H9 (cell line): ENCODE results near the gene TSPAN18. TPM values are rescaled to one million over a fixed set of nuclear protein-coding genes. Genes with fewer than 3 reads are reported as not detected.
A peak's percentile ranks its signal among the peaks of the same experiment; 100 is the strongest.

Experiments
- DNase-seq: peaks from one replicate; pipeline ENCODE4 v3.0.0-alpha.2; 2017
- H2AFZ ChIP-seq: one replicate; pipeline ENCODE4 v1.6.1; 2013; ENCODE audit warnings: mild to moderate bottlenecking, low read length, control low read depth, moderate library complexity
- H2AK5ac ChIP-seq: 2 replicates; pipeline ENCODE4 v1.6.1; 2013; ENCODE audit warnings: low read length, control low read depth, mixed read lengths; ENCODE audit not compliant: insufficient read length
- H2BK120ac ChIP-seq: one replicate; pipeline ENCODE4 v1.6.1; 2013; ENCODE audit warnings: low read depth, mild to moderate bottlenecking, low read length, control low read depth, inconsistent platforms; ENCODE audit not compliant: poor library complexity, severe bottlenecking
- H2BK12ac ChIP-seq: 2 replicates; pipeline ENCODE4 v1.6.1; 2013; ENCODE audit warnings: low read length, control low read depth, mixed read lengths, low read depth; ENCODE audit not compliant: insufficient read length
- H2BK15ac ChIP-seq: 2 replicates; pipeline ENCODE4 v1.6.1; 2013; ENCODE audit warnings: low read depth, low read length, control low read depth
- H2BK20ac ChIP-seq: one replicate; pipeline ENCODE4 v1.6.1; 2013; ENCODE audit warnings: low read depth, mild to moderate bottlenecking, low read length, control low read depth, inconsistent platforms; ENCODE audit not compliant: poor library complexity, severe bottlenecking
- H2BK5ac ChIP-seq: 2 replicates; pipeline ENCODE4 v1.6.1; 2013; ENCODE audit warnings: low read length, control low read depth, mixed read lengths; ENCODE audit not compliant: insufficient read length
- H3K14ac ChIP-seq: 2 replicates; pipeline ENCODE4 v1.6.1; 2013; ENCODE audit warnings: low read length, control low read depth; ENCODE audit not compliant: insufficient read depth
- H3K18ac ChIP-seq: 2 replicates; pipeline ENCODE4 v1.6.1; 2013; ENCODE audit warnings: low read depth, mild to moderate bottlenecking, mixed read lengths, low read length, control low read depth; ENCODE audit not compliant: insufficient read length
- H3K23ac ChIP-seq: 2 replicates; pipeline ENCODE4 v1.6.1; 2013; ENCODE audit warnings: low read length, control low read depth, mixed read lengths, low read depth; ENCODE audit not compliant: insufficient read length
- H3K23me2 ChIP-seq: 2 replicates; pipeline ENCODE4 v1.6.1; 2013; ENCODE audit warnings: low read depth, mild to moderate bottlenecking, mixed read lengths, low read length, control low read depth; ENCODE audit not compliant: insufficient read length, poor library complexity, severe bottlenecking
- H3K27ac ChIP-seq: 2 replicates; pipeline ENCODE4 v1.5.1; 2013; ENCODE audit warnings: low read length, control low read depth, mixed read lengths, low read depth; ENCODE audit not compliant: insufficient read length
- H3K27me3 ChIP-seq: 2 replicates; pipeline ENCODE4 v1.6.1; 2013; ENCODE audit warnings: low read length, control low read depth, inconsistent platforms; ENCODE audit not compliant: insufficient read depth
- H3K4ac ChIP-seq: 2 replicates; pipeline ENCODE4 v1.6.1; 2013; ENCODE audit warnings: low read depth, mild to moderate bottlenecking, control low read depth, inconsistent platforms, low read length, moderate library complexity
- H3K4me1 ChIP-seq: 2 replicates; pipeline ENCODE4 v1.6.1; 2013; ENCODE audit warnings: low read length, control low read depth, inconsistent platforms; ENCODE audit not compliant: insufficient read depth
- H3K4me2 ChIP-seq: 2 replicates; pipeline ENCODE4 v1.6.1; 2013; ENCODE audit warnings: low read length, control low read depth, mixed read lengths; ENCODE audit not compliant: insufficient read length, insufficient read depth
- H3K56ac ChIP-seq: 2 replicates; pipeline ENCODE4 v1.6.1; 2013; ENCODE audit warnings: low read depth, mild to moderate bottlenecking, mixed read lengths, low read length, control low read depth; ENCODE audit not compliant: insufficient read length
- H3K79me1 ChIP-seq: 2 replicates; pipeline ENCODE4 v1.6.1; 2013; ENCODE audit warnings: low read depth, mild to moderate bottlenecking, moderate library complexity, low read length, control low read depth, inconsistent platforms; ENCODE audit not compliant: insufficient read depth, poor library complexity, severe bottlenecking
- H3K79me2 ChIP-seq: 2 replicates; pipeline ENCODE4 v1.6.1; 2013; ENCODE audit warnings: low read length, control low read depth, inconsistent platforms; ENCODE audit not compliant: insufficient read depth
- H3K9ac ChIP-seq: 2 replicates; pipeline ENCODE4 v1.6.1; 2013; ENCODE audit warnings: low read length, control low read depth, mixed read lengths; ENCODE audit not compliant: insufficient read length; ENCODE audit errors: extremely low read depth
- H3K9me3 ChIP-seq: one replicate; pipeline ENCODE4 v1.6.1; 2013; ENCODE audit warnings: low read depth, low read length, inconsistent platforms; ENCODE audit not compliant: control insufficient read depth
- H3T11ph ChIP-seq: one replicate; pipeline ENCODE4 v1.6.1; 2013; ENCODE audit warnings: mild to moderate bottlenecking, low read length, control low read depth, inconsistent platforms
- H4K20me1 ChIP-seq: one replicate; pipeline ENCODE4 v1.6.1; 2013; ENCODE audit not compliant: control insufficient read depth, insufficient read length, insufficient read depth
- H4K5ac ChIP-seq: 2 replicates; pipeline ENCODE4 v1.6.1; 2013; ENCODE audit warnings: low read depth, mild to moderate bottlenecking, mixed read lengths, low read length, control low read depth; ENCODE audit not compliant: insufficient read length
- H4K8ac ChIP-seq: replicated peaks from 2 replicates; pipeline ENCODE4 v1.6.1; 2013; ENCODE audit warnings: low read length, control low read depth, mixed read lengths, low read depth; ENCODE audit not compliant: insufficient read length
- H4K91ac ChIP-seq: 2 replicates; pipeline ENCODE4 v1.6.1; 2013; ENCODE audit warnings: low read depth, mild to moderate bottlenecking, moderate library complexity, mixed read lengths, low read length, control low read depth; ENCODE audit not compliant: insufficient read length
- H3K27ac Mint-ChIP-seq, 3 experiments: 2 replicates in 2 of 3; 3 replicates in 1 of 3; pipeline ENCODE4 v1.8.0; 2020 to 2021; ENCODE audit warnings: mixed read lengths in 3 of 3, mild to moderate bottlenecking in 1 of 3, moderate library complexity in 1 of 3
- H3K27me3 Mint-ChIP-seq: 2 replicates; pipeline ENCODE4 v1.8.0; 2021; ENCODE audit warnings: low read depth, mild to moderate bottlenecking, moderate library complexity, mixed read lengths
- H3K36me3 Mint-ChIP-seq, 3 experiments: 2 replicates in 2 of 3; 3 replicates in 1 of 3; pipeline ENCODE4 v1.8.0; 2020 to 2021; ENCODE audit warnings: low read depth in 3 of 3, mixed read lengths in 3 of 3; ENCODE audit not compliant: insufficient read depth in 1 of 3
- H3K4me1 Mint-ChIP-seq, 2 experiments: 2 replicates each; pipeline ENCODE4 v1.8.0; 2020; ENCODE audit warnings: mixed read lengths in 2 of 2
- H3K4me3 Mint-ChIP-seq, 2 experiments: 2 replicates in 1 of 2; 3 replicates in 1 of 2; pipeline ENCODE4 v1.8.0; 2020 to 2021; ENCODE audit warnings: mild to moderate bottlenecking in 2 of 2, mixed read lengths in 2 of 2, moderate library complexity in 1 of 2
- H3K9me3 Mint-ChIP-seq, 2 experiments: 2 replicates in 1 of 2; 3 replicates in 1 of 2; pipeline ENCODE4 v1.8.0; 2020; ENCODE audit warnings: mild to moderate bottlenecking in 2 of 2, mixed read lengths in 2 of 2, moderate library complexity in 1 of 2
- WGBS: extraction: QIAGEN DNeasy Blood & Tissue Kit; methylation state at CpG from one replicate; pipeline ENCODE4 v1.1.7; 2013; ENCODE audit warnings: missing lambda C conversion rate, low lambda C conversion rate, mixed read lengths; ENCODE audit not compliant: insufficient read length; ENCODE audit errors: extremely low coverage; 5-methylcytosine and 5-hydroxymethylcytosine counted together
- total RNA-seq: library from RNA; stranded (reverse); gene quantifications from 2 replicates; pipeline ENCODE4 v1.2.1, GENCODE V29; 2021
- TF ChIP-seq, protein P1 (sequence below): fragments of 200-600 bp; sonication (generic); conservative IDR thresholded peaks from 3 replicates; pipeline ENCODE4 v1.8.0; 2021; ENCODE audit warnings: antibody characterized with exemption, mild to moderate bottlenecking

Gene TSPAN18
- total RNA-seq, 1 experiment from 2014 or later, result 25.3 TPM

GRCh38 chr11:44848963-44849350 lies 122.2 kb downstream of the TSPAN18 start:
- Histone ChIP-seq H2BK12ac (no peak overlapping the region), H2BK120ac (no peak overlapping the region), H2AK5ac (no peak overlapping the region), H3K27me3 (no peaks in the 10 kb centered on the region), H3T11ph (no peak overlapping the region), H2BK15ac (no peak overlapping the region), H3K4me2 (no peak overlapping the region), H4K91ac (no peak overlapping the region), H3K14ac (no peak overlapping the region), H2BK20ac (no peak overlapping the region), H3K9me3 (no peaks in the 10 kb centered on the region), H3K56ac (no peak overlapping the region), H3K23ac (no peak overlapping the region), H3K79me1 (no peaks in the 10 kb centered on the region), H3K18ac (no peak overlapping the region), H4K20me1 (no peaks in the 10 kb centered on the region), H4K8ac (no peak overlapping the region), H2BK5ac (no peak overlapping the region), H3K9ac (no peak overlapping the region), H3K27ac (no peak overlapping the region), H2AFZ (no peak overlapping the region), H3K79me2 (no peaks in the 10 kb centered on the region), H4K5ac (no peak overlapping the region), H3K4me1 (no peaks in the 10 kb centered on the region; the same call in 1 of the 2 replicates), H3K23me2 (no peaks in the 10 kb centered on the region), H3K4ac (no peak overlapping the region)
- H3K36me3 Mint-ChIP-seq, result peaks cover 13 to 19% (median 13%) of the 10 kb centered on the region in 3 experiments
- H3K27me3 Mint-ChIP-seq, result peaks cover 6% of the 10 kb centered on the region
- peak overlapping the region in 1 of 3 experiments; percentile 48; a peak in 1 of 7 replicates for H3K27ac Mint-ChIP-seq
- TF ChIP-seq, protein P1, sequence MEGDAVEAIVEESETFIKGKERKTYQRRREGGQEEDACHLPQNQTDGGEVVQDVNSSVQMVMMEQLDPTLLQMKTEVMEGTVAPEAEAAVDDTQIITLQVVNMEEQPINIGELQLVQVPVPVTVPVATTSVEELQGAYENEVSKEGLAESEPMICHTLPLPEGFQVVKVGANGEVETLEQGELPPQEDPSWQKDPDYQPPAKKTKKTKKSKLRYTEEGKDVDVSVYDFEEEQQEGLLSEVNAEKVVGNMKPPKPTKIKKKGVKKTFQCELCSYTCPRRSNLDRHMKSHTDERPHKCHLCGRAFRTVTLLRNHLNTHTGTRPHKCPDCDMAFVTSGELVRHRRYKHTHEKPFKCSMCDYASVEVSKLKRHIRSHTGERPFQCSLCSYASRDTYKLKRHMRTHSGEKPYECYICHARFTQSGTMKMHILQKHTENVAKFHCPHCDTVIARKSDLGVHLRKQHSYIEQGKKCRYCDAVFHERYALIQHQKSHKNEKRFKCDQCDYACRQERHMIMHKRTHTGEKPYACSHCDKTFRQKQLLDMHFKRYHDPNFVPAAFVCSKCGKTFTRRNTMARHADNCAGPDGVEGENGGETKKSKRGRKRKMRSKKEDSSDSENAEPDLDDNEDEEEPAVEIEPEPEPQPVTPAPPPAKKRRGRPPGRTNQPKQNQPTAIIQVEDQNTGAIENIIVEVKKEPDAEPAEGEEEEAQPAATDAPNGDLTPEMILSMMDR, result no peak
- H3K4me3 Mint-ChIP-seq, result 0 out of 5 replicates have a peak overlapping the region, but pooled peaks of 1 of the 2 experiments have one; percentile 11
- WGBS, result no CpG with 5 or more reads among the region's 4 CpGs
- H3K4me1 Mint-ChIP-seq, result peaks cover 39 to 50% of the 10 kb centered on the region in 2 experiments
- H3K9me3 Mint-ChIP-seq, result peaks cover 16 to 17% of the 10 kb centered on the region in 2 experiments
- DNase-seq, result no peak
